WTC11 (cell line): ENCODE measurements around the gene HSPG2. TPM values are rescaled to one million over a fixed set of nuclear protein-coding genes. Genes with fewer than 3 reads are reported as not detected.

Experiments used
- ATAC-seq: fragments of 200-7000 bp; cut with Tn5 transposase; 2 replicates; pipeline ENCODE4 v1.10.0; 2021; ENCODE audit warnings: mild to moderate bottlenecking, moderate library complexity
- CTCF ChIA-PET: fragments of 300-600 bp; sonication (Branson Sonifier 250); formaldehyde crosslinking; loops from one replicate; lab custom pipeline; 2021; ENCODE audit warnings: antibody characterized with exemption; lab: Charles Lee
- POLR2A ChIA-PET: fragments of 350-600 bp; sonication (Branson Sonifier 250); formaldehyde crosslinking; loops from one replicate; lab custom pipeline; 2021; ENCODE audit warnings: antibody characterized with exemption; lab: Charles Lee
- DNase-seq: peaks from one replicate; pipeline ENCODE4 v3.0.0; 2021; ENCODE audit warnings: low spot score
- H3K27ac Mint-ChIP-seq: 2 replicates; pipeline ENCODE4 v1.8.0; 2021; ENCODE audit warnings: mixed read lengths
- H3K27me3 Mint-ChIP-seq: 2 replicates; pipeline ENCODE4 v1.8.0; 2021; ENCODE audit warnings: low read depth, mild to moderate bottlenecking, moderate library complexity, mixed read lengths
- H3K36me3 Mint-ChIP-seq: 2 replicates; pipeline ENCODE4 v1.8.0; 2021; ENCODE audit warnings: mixed read lengths
- H3K4me1 Mint-ChIP-seq: 2 replicates; pipeline ENCODE4 v1.8.0; 2022; ENCODE audit warnings: mixed read lengths
- H3K4me3 Mint-ChIP-seq: 2 replicates; pipeline ENCODE4 v1.8.0; 2021; ENCODE audit warnings: mild to moderate bottlenecking, moderate library complexity, mixed read lengths
- H3K9me3 Mint-ChIP-seq: 2 replicates; pipeline ENCODE4 v1.8.0; 2021; ENCODE audit warnings: mixed read lengths
- GTF2I ChIP-seq: fragments of 250-450 bp; sonication (Bioruptor Pico); conservative IDR thresholded peaks from 2 replicates; pipeline ENCODE4 v1.4.0; 2021; ENCODE audit warnings: mild to moderate bottlenecking
- HMGA2 ChIP-seq: fragments of 250-450 bp; sonication (Bioruptor Pico); IDR thresholded peaks from 2 replicates; pipeline ENCODE4 v1.4.0; 2021; ENCODE audit warnings: mild to moderate bottlenecking, moderate library complexity
- IRF2 ChIP-seq: sonication (generic); formaldehyde crosslinking; IDR thresholded peaks from 2 replicates; pipeline ENCODE4 v1.8.0; 2022; ENCODE audit warnings: low read depth, missing genetic modification reagents, borderline replicate concordance
- JUN ChIP-seq: sonication (generic); formaldehyde crosslinking; IDR thresholded peaks from 2 replicates; pipeline ENCODE4 v1.8.0; 2023; ENCODE audit warnings: mild to moderate bottlenecking, missing genetic modification reagents
- NR1H2 ChIP-seq: sonication (generic); formaldehyde crosslinking; IDR thresholded peaks from 2 replicates; pipeline ENCODE4 v1.9.0; 2021; ENCODE audit warnings: mild to moderate bottlenecking, moderate library complexity, missing genetic modification reagents
- RORB ChIP-seq: fragments of 250-450 bp; sonication (Bioruptor Pico); IDR thresholded peaks from 2 replicates; pipeline ENCODE4 v1.9.0; 2021; ENCODE audit warnings: mild to moderate bottlenecking
- SMAD3 ChIP-seq: sonication (generic); formaldehyde crosslinking; IDR thresholded peaks from 2 replicates; pipeline ENCODE4 v1.8.0; 2022; ENCODE audit warnings: missing genetic modification reagents, mild to moderate bottlenecking, borderline replicate concordance
- TCF7 ChIP-seq: sonication (generic); formaldehyde crosslinking; IDR thresholded peaks from 2 replicates; pipeline ENCODE4 v1.8.0; 2022; ENCODE audit warnings: mild to moderate bottlenecking, low read depth, missing genetic modification reagents, moderate library complexity
- TEAD1 ChIP-seq: sonication (generic); formaldehyde crosslinking; IDR thresholded peaks from 2 replicates; pipeline ENCODE4 v1.8.0; 2022; ENCODE audit warnings: mild to moderate bottlenecking, missing genetic modification reagents
- ZNF138 ChIP-seq: sonication (generic); formaldehyde crosslinking; conservative IDR thresholded peaks from 2 replicates; pipeline ENCODE4 v1.8.1; 2022; ENCODE audit warnings: mild to moderate bottlenecking, moderate library complexity, missing genetic modification reagents
- ZNF219 ChIP-seq: sonication (generic); formaldehyde crosslinking; IDR thresholded peaks from 2 replicates; pipeline ENCODE4 v1.8.0; 2023; ENCODE audit warnings: missing genetic modification reagents, mild to moderate bottlenecking, borderline replicate concordance
- ZNF317 ChIP-seq: sonication (generic); formaldehyde crosslinking; IDR thresholded peaks from 2 replicates; pipeline ENCODE4 v1.8.1; 2023; ENCODE audit warnings: low read depth, mild to moderate bottlenecking, moderate library complexity, missing genetic modification reagents, borderline replicate concordance
- total RNA-seq: library from RNA; stranded (reverse); gene quantifications from 3 replicates; pipeline ENCODE4 v1.2.3, GENCODE V29; 2021
- TF ChIP-seq, protein P1 (sequence below): sonication (generic); formaldehyde crosslinking; IDR thresholded peaks from 2 replicates; pipeline ENCODE4 v1.8.1; 2022; ENCODE audit warnings: mild to moderate bottlenecking, missing genetic modification reagents, moderate library complexity, borderline replicate concordance
- TF ChIP-seq, protein P2 (sequence below): sonication (generic); formaldehyde crosslinking; IDR thresholded peaks from 2 replicates; pipeline ENCODE4 v1.8.1; 2023; ENCODE audit warnings: mild to moderate bottlenecking, missing genetic modification reagents, borderline replicate concordance
- TF ChIP-seq, protein P3 (sequence below): sonication (generic); formaldehyde crosslinking; IDR thresholded peaks from 2 replicates; pipeline ENCODE4 v1.8.1; 2022; ENCODE audit warnings: missing genetic modification reagents, borderline replicate concordance
- TF ChIP-seq, protein P4 (sequence below): sonication (generic); formaldehyde crosslinking; IDR thresholded peaks from 2 replicates; pipeline ENCODE4 v1.8.0; 2022; ENCODE audit warnings: mild to moderate bottlenecking, missing genetic modification reagents
- TF ChIP-seq, protein P5 (sequence below): fragments of 250-450 bp; sonication (Bioruptor Pico); IDR thresholded peaks from 2 replicates; pipeline ENCODE4 v2.1.2; 2022; ENCODE audit warnings: mild to moderate bottlenecking, moderate library complexity
- TF ChIP-seq, protein P6 (sequence below): fragments of 250-450 bp; sonication (Bioruptor Pico); IDR thresholded peaks from 2 replicates; pipeline ENCODE4 v1.9.0; 2021; ENCODE audit warnings: mild to moderate bottlenecking
- TF ChIP-seq, protein P7 (sequence below): sonication (generic); formaldehyde crosslinking; IDR thresholded peaks from 2 replicates; pipeline ENCODE4 v1.8.0; 2022; ENCODE audit warnings: mild to moderate bottlenecking, missing genetic modification reagents
- TF ChIP-seq, protein P8 (sequence below): sonication (generic); formaldehyde crosslinking; conservative IDR thresholded peaks from 2 replicates; pipeline ENCODE4 v1.8.1; 2022; ENCODE audit warnings: mild to moderate bottlenecking, missing genetic modification reagents

Gene HSPG2
- total RNA-seq, 1 experiment from 2014 or later, result 120 TPM

DNA sequence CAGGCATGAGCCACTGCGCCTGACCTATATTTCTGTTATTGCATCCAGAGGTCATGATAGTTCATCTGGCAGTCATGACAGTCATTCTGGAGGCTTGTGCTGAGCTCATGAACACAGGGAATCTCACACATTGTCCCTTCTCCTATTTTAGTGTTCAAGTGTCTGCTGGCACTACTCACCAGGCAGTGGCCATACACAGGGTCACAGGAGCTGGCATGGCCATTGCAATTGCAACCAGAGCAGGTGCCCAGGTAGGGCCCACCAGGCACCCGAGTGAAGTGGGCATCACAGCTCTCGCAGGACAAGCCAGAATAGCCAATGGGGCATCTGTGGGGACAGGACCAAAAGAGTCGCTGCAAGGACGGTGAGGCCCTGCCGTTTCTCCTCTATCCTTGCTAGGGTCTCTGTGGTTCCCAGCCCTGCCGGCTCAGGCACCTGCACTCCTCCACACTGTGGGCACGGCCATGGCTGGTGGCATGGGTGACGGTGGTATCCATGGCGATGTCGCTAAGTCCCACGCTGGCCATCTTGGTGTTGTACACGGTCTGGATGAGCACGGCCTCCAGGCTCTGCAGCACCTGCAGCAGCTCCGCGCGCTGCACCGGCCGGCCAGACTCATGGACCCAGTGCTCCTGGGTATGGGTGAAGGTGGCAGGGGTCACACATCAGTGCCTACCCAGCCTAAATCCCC, 57.0 kb downstream of the HSPG2 start (continued):
- TF ChIP-seq, protein P1, sequence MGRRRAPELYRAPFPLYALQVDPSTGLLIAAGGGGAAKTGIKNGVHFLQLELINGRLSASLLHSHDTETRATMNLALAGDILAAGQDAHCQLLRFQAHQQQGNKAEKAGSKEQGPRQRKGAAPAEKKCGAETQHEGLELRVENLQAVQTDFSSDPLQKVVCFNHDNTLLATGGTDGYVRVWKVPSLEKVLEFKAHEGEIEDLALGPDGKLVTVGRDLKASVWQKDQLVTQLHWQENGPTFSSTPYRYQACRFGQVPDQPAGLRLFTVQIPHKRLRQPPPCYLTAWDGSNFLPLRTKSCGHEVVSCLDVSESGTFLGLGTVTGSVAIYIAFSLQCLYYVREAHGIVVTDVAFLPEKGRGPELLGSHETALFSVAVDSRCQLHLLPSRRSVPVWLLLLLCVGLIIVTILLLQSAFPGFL, result no peak
- TF ChIP-seq, protein P2, sequence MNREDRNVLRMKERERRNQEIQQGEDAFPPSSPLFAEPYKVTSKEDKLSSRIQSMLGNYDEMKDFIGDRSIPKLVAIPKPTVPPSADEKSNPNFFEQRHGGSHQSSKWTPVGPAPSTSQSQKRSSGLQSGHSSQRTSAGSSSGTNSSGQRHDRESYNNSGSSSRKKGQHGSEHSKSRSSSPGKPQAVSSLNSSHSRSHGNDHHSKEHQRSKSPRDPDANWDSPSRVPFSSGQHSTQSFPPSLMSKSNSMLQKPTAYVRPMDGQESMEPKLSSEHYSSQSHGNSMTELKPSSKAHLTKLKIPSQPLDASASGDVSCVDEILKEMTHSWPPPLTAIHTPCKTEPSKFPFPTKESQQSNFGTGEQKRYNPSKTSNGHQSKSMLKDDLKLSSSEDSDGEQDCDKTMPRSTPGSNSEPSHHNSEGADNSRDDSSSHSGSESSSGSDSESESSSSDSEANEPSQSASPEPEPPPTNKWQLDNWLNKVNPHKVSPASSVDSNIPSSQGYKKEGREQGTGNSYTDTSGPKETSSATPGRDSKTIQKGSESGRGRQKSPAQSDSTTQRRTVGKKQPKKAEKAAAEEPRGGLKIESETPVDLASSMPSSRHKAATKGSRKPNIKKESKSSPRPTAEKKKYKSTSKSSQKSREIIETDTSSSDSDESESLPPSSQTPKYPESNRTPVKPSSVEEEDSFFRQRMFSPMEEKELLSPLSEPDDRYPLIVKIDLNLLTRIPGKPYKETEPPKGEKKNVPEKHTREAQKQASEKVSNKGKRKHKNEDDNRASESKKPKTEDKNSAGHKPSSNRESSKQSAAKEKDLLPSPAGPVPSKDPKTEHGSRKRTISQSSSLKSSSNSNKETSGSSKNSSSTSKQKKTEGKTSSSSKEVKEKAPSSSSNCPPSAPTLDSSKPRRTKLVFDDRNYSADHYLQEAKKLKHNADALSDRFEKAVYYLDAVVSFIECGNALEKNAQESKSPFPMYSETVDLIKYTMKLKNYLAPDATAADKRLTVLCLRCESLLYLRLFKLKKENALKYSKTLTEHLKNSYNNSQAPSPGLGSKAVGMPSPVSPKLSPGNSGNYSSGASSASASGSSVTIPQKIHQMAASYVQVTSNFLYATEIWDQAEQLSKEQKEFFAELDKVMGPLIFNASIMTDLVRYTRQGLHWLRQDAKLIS, result no peak
- TF ChIP-seq RORB (CRISPR knock-in tag) (no peak), JUN (CRISPR knock-in tag) (no peak), NR1H2 (CRISPR knock-in tag) (no peak)
- TF ChIP-seq, protein P3, sequence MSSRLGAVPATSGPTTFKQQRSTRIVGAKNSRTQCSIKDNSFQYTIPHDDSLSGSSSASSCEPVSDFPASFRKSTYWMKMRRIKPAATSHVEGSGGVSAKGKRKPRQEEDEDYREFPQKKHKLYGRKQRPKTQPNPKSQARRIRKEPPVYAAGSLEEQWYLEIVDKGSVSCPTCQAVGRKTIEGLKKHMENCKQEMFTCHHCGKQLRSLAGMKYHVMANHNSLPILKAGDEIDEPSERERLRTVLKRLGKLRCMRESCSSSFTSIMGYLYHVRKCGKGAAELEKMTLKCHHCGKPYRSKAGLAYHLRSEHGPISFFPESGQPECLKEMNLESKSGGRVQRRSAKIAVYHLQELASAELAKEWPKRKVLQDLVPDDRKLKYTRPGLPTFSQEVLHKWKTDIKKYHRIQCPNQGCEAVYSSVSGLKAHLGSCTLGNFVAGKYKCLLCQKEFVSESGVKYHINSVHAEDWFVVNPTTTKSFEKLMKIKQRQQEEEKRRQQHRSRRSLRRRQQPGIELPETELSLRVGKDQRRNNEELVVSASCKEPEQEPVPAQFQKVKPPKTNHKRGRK (CRISPR knock-in tag), result no peak
- TF ChIP-seq, protein P4, sequence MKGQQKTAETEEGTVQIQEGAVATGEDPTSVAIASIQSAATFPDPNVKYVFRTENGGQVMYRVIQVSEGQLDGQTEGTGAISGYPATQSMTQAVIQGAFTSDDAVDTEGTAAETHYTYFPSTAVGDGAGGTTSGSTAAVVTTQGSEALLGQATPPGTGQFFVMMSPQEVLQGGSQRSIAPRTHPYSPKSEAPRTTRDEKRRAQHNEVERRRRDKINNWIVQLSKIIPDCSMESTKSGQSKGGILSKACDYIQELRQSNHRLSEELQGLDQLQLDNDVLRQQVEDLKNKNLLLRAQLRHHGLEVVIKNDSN (CRISPR knock-in tag), result no peak

DNA sequence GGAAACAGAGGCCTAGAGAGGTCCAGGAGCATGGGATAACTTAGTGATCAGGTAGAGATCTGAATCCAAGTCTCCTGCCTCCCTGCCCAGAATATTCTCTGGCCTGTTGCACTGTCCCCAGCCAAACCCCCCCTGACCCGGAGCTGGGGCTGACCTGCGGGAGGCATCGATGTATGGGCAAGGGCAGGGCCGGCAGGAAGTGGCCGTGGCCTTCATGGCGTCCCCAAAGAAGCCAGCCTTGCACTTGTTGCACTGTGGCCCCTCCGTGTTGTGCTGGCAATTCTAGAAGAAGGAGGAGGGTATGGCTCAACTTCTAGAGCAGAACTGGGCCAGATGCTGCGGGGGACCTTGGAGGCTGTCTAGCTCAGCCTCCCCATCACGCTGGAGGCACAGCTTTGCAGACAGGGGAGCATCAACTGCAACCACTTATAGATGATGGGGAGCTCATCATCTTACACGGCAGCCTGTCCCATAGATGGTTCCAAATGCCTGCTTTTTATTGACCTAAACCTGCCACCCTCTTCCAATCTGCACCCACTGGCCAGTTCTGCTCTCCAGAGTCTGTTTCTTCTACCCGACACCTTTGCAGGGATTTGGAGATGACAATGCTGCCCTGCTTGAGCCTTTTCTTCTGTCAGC, 58.2 kb downstream of the HSPG2 start:
- ChIA-PET POLR2A (no interaction called here), CTCF (no interaction called here)
- no peaks in the 10 kb centered on the region for H3K4me1 Mint-ChIP-seq
- no peak for DNase-seq
- no peak for ATAC-seq
- peaks cover 17% of the 10 kb centered on the region for H3K36me3 Mint-ChIP-seq
- no peaks in the 10 kb centered on the region for H3K9me3 Mint-ChIP-seq
- H3K27ac Mint-ChIP-seq, result no peak overlapping the region
- no peaks in the 10 kb centered on the region for H3K27me3 Mint-ChIP-seq
- TF ChIP-seq RORB (CRISPR knock-in tag) (no peak), ZNF317 (CRISPR knock-in tag) (no peak), TEAD1 (no peak), TCF7 (CRISPR knock-in tag) (no peak), JUN (CRISPR knock-in tag) (no peak), SMAD3 (CRISPR knock-in tag) (no peak), ZNF219 (CRISPR knock-in tag) (no peak), HMGA2 (CRISPR knock-in tag) (no peak), IRF2 (no peak), GTF2I (CRISPR knock-in tag) (no peak), ZNF138 (CRISPR knock-in tag) (no peak)
- TF ChIP-seq, protein P5, sequence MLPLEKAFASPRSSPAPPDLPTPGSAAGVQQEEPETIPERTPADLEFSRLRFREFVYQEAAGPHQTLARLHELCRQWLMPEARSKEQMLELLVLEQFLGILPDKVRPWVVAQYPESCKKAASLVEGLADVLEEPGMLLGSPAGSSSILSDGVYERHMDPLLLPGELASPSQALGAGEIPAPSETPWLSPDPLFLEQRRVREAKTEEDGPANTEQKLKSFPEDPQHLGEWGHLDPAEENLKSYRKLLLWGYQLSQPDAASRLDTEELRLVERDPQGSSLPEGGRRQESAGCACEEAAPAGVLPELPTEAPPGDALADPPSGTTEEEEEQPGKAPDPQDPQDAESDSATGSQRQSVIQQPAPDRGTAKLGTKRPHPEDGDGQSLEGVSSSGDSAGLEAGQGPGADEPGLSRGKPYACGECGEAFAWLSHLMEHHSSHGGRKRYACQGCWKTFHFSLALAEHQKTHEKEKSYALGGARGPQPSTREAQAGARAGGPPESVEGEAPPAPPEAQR, result no peak
- TF ChIP-seq, protein P6, sequence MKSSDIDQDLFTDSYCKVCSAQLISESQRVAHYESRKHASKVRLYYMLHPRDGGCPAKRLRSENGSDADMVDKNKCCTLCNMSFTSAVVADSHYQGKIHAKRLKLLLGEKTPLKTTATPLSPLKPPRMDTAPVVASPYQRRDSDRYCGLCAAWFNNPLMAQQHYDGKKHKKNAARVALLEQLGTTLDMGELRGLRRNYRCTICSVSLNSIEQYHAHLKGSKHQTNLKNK (CRISPR knock-in tag), result no peak
- TF ChIP-seq, protein P7, sequence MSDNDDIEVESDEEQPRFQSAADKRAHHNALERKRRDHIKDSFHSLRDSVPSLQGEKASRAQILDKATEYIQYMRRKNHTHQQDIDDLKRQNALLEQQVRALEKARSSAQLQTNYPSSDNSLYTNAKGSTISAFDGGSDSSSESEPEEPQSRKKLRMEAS (CRISPR knock-in tag), result no peak
- TF ChIP-seq, protein P8, sequence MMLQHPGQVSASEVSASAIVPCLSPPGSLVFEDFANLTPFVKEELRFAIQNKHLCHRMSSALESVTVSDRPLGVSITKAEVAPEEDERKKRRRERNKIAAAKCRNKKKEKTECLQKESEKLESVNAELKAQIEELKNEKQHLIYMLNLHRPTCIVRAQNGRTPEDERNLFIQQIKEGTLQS (CRISPR knock-in tag), result no peak
- no peak overlapping the region for H3K4me3 Mint-ChIP-seq
